Endothelial cell (in vitro differentiated cells): Measurements from ENCODE around the gene TLE3. TPM values are rescaled to one million over a fixed set of nuclear protein-coding genes. Genes with fewer than 3 reads are reported as not detected.

ENCODE experiments used
- DNase-seq: peaks from one replicate; pipeline ENCODE4 v3.0.0; 2021; ENCODE audit warnings: low spot score
- H3K27ac Mint-ChIP-seq: one replicate; pipeline ENCODE4 v1.8.0; 2021; ENCODE audit warnings: mixed read lengths, inconsistent platforms; ENCODE audit not compliant: unreplicated experiment
- H3K27me3 Mint-ChIP-seq: one replicate; pipeline ENCODE4 v1.8.0; 2021; ENCODE audit warnings: mild to moderate bottlenecking, moderate library complexity, mixed read lengths, inconsistent platforms; ENCODE audit not compliant: unreplicated experiment
- H3K36me3 Mint-ChIP-seq: one replicate; pipeline ENCODE4 v1.8.0; 2021; ENCODE audit warnings: mild to moderate bottlenecking, low read depth, mixed read lengths, inconsistent platforms; ENCODE audit not compliant: unreplicated experiment
- H3K4me1 Mint-ChIP-seq: one replicate; pipeline ENCODE4 v1.8.0; 2021; ENCODE audit warnings: mild to moderate bottlenecking, mixed read lengths, inconsistent platforms; ENCODE audit not compliant: unreplicated experiment
- H3K4me3 Mint-ChIP-seq: one replicate; pipeline ENCODE4 v1.8.0; 2021; ENCODE audit warnings: mild to moderate bottlenecking, mixed read lengths, inconsistent platforms; ENCODE audit not compliant: unreplicated experiment
- H3K9me3 Mint-ChIP-seq: one replicate; pipeline ENCODE4 v1.8.0; 2021; ENCODE audit warnings: mixed read lengths, inconsistent platforms; ENCODE audit not compliant: unreplicated experiment
- total RNA-seq: library from RNA; stranded (reverse); fragmentation: NEBNext Ultra II Directional; extraction: Animal tissue kit (Norgen Biotek cat#: 25700); gene quantifications from one replicate; pipeline ENCODE4 v1.2.1, GENCODE V29; 2021; ENCODE audit not compliant: unreplicated experiment
- TF ChIP-seq, protein P1 (sequence below): fragments of 200-600 bp; sonication (generic); IDR thresholded peaks from one replicate; pipeline ENCODE4 v1.5.0; 2021; ENCODE audit warnings: antibody characterized with exemption; ENCODE audit not compliant: unreplicated experiment

TLE3 gene
- total RNA-seq, 1 donor from 2014 or later: 80.8 TPM

DNA sequence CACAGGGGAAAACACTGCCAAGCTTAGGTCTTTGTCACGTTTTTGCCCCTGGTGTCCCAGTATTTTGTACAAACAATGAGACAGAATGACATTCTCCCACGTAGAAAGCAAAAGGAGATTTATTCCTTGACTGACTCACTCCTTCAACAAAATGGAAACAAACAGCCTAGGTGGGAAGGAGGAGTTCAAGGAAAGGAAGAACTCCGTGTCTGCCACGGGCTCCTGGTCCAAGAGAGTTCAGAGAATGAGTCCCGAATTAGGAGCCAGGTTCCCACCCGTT is 8.1 kb downstream of the TLE3 start:
- peaks cover 53% of the 10 kb centered on the region for H3K4me1 Mint-ChIP-seq
- no peak overlapping the region for H3K27ac Mint-ChIP-seq
- peaks cover 3% of the 10 kb centered on the region for H3K27me3 Mint-ChIP-seq
- H3K4me3 Mint-ChIP-seq: no peak overlapping the region
- H3K36me3 Mint-ChIP-seq: peaks cover 19% of the 10 kb centered on the region
- no peak for DNase-seq
- TF ChIP-seq, protein P1, sequence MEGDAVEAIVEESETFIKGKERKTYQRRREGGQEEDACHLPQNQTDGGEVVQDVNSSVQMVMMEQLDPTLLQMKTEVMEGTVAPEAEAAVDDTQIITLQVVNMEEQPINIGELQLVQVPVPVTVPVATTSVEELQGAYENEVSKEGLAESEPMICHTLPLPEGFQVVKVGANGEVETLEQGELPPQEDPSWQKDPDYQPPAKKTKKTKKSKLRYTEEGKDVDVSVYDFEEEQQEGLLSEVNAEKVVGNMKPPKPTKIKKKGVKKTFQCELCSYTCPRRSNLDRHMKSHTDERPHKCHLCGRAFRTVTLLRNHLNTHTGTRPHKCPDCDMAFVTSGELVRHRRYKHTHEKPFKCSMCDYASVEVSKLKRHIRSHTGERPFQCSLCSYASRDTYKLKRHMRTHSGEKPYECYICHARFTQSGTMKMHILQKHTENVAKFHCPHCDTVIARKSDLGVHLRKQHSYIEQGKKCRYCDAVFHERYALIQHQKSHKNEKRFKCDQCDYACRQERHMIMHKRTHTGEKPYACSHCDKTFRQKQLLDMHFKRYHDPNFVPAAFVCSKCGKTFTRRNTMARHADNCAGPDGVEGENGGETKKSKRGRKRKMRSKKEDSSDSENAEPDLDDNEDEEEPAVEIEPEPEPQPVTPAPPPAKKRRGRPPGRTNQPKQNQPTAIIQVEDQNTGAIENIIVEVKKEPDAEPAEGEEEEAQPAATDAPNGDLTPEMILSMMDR: no peak
- H3K9me3 Mint-ChIP-seq: no peaks in the 10 kb centered on the region

DNA sequence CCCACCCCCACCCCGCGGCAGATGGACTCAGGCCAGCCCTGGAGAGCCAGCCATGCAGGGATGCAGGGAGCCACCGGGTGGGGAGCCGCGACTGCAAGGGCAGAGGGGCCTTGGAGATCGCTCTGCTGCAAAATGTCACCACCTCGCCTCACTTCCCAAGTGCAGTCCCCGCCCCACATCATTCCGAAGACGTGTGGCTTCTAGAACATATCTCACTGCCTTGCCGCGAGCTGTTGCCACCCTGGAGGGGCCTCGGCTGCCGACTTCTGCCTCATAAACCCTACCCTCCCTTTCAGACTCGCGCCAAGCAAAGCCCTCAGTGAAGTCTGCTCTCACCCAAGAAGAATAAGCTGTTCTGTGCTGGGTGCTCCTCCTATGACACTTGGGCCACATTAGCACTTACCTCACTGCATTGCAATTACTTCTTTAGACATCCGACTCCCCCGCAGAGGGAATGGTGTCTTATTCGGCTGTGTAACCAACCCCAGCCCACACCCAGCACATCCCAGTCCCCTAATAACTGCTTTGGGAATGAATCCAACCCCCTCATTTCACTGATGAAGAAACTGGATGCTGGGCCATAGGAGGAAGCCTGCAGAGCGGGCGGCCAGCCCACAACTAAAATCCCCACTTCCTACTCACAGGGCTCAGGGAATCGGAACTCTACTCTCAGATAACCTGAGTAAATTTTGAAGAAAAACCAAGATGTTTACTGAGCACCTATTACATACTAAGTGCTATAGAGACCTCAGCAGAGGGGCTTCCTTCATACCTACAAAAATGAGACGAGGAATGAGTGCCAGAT is 8.6 kb downstream of the TLE3 start:
- no peak for DNase-seq
- peaks cover 24% of the 10 kb centered on the region for H3K36me3 Mint-ChIP-seq
- TF ChIP-seq, protein P1: no peak
- no peak overlapping the region for H3K27ac Mint-ChIP-seq
- H3K27me3 Mint-ChIP-seq: peaks cover 4% of the 10 kb centered on the region
- no peaks in the 10 kb centered on the region for H3K9me3 Mint-ChIP-seq
- H3K4me3 Mint-ChIP-seq: no peak overlapping the region
- H3K4me1 Mint-ChIP-seq: peaks cover 53% of the 10 kb centered on the region

DNA sequence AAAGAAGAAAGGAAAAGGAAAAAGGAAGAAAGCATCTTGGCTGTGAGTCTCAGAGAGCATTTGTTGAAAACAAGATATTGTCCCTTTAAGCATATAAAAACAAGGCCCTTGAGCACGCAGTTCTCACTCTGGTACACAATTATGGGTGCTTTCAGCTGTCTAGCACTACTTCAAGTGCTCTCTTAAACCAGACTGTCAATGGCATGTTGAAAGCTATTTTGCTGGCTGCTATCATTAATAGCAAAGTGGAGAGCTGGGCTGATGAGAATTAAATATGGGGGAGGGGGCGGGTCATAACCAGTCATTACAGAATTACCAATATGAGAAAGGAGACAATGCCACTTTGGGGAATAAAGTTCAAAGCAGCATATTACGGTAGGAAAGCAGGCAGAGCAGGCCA is 9.3 kb downstream of the TLE3 start:
- H3K36me3 Mint-ChIP-seq: peaks cover 24% of the 10 kb centered on the region

DNA sequence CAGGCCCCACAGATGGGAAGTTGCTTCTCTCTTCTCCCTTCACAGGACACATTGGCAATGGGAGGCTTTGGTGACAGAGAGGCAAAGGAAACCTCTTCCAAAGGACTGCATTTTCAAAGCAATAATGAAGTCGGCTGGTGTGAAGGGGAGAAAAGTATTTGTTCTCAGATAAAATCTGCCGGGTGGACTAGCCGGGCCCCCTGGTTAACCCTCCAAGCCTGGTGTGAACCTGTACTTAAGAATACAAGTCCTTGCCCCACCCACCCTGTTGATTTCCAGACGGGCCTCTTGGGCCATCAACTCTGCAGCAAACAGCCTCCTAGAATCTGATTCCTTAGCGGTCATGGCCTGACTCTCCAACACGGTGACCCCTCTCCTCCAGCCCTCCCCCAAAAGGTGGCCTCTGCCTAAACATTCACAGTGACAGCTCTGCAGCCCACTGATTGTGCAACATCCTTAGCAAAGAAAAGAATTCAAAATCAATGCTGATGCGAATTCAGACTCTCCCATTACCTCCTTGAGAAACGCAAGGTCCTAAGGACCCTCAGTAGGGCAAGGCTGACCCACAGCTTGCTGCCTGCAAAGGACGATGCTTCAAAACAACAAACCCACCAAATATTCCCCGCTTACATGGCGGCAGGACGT is 9.9 kb downstream of the TLE3 start:
- Mint-ChIP-seq H3K27ac (no peak overlapping the region), H3K36me3 (peaks cover 24% of the 10 kb centered on the region), H3K4me1 (peaks cover 50% of the 10 kb centered on the region), H3K9me3 (no peaks in the 10 kb centered on the region), H3K27me3 (peaks cover 4% of the 10 kb centered on the region), H3K4me3 (no peak overlapping the region)
- DNase-seq: no peak
- TF ChIP-seq, protein P1: no peak

More for the DNA sequence above, 9.3 kb downstream of the TLE3 start:
- Mint-ChIP-seq H3K4me1 (peaks cover 56% of the 10 kb centered on the region), H3K9me3 (no peaks in the 10 kb centered on the region), H3K27me3 (peaks cover 4% of the 10 kb centered on the region), H3K27ac (no peak overlapping the region), H3K4me3 (no peak overlapping the region)
- TF ChIP-seq, protein P1: no peak
- no peak for DNase-seq

DNA sequence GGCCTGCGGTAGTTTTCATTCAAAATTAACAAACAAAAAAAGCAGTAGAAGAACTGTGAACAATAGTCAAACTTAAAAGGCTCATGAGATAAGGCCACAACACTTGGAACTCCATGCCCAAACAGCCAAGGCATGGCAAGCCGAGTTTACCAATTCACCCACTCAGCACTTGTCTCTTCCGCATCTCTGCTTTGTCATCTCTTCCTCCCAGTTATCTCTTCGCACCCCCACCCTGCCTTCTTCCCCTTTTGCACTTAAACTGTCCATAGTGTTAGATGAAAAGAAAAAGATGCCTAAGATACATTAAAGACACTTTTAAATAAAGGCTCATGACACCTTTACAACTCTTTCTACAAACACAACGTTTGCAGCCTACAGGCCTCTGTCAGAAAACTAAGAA is 11.1 kb downstream of the TLE3 start:
- Mint-ChIP-seq H3K27ac (no peak overlapping the region), H3K9me3 (no peaks in the 10 kb centered on the region), H3K4me1 (peaks cover 43% of the 10 kb centered on the region), H3K27me3 (peaks cover 4% of the 10 kb centered on the region), H3K36me3 (peaks cover 21% of the 10 kb centered on the region), H3K4me3 (no peak overlapping the region)
- DNase-seq: no peak
- TF ChIP-seq, protein P1: no peak
